NCI-H446 (cell line): ENCODE results near the gene MIDN.

ENCODE experiments used
- DNase-seq, 2 experiments: peaks; one replicate each; lab custom pipeline; 2025; lab: John Stamatoyannopoulos, UW

Gene MIDN

GRCh38 chr19:1220976-1221903 is 27.1 kb upstream of the MIDN start:
- no peak for DNase-seq

GRCh38 chr19:1221904-1222255 is 26.5 kb upstream of the MIDN start:
- no peak for DNase-seq

- no peak for DNase-seq
These were observed 26.0 kb upstream of the MIDN start for GRCh38 chr19:1222394-1222793.

GRCh38 chr19:1223018-1223855 is 25.1 kb upstream of the MIDN start:
- DNase-seq: peak in 1 of 2 experiments; percentile 42

GRCh38 chr19:1224047-1224825 is 24.1 kb upstream of the MIDN start:
- DNase-seq: no peak

- no peak for DNase-seq
These were observed 23.5 kb upstream of the MIDN start for GRCh38 chr19:1224847-1225246.

- no peak for DNase-seq
These were observed 22.8 kb upstream of the MIDN start for GRCh38 chr19:1225440-1226226.

GRCh38 chr19:1226227-1226518 is 22.2 kb upstream of the MIDN start:
- DNase-seq: no peak

- no peak for DNase-seq
These were observed 21.7 kb upstream of the MIDN start for GRCh38 chr19:1226522-1227303.

GRCh38 chr19:1227304-1228054 is 20.9 kb upstream of the MIDN start:
- no peak for DNase-seq

- DNase-seq: no peak
These were observed 20.0 kb upstream of the MIDN start for GRCh38 chr19:1228161-1228957.

GRCh38 chr19:1229056-1229923 is 19.1 kb upstream of the MIDN start:
- DNase-seq: no peak

GRCh38 chr19:1229924-1230782 is 18.2 kb upstream of the MIDN start:
- no peak for DNase-seq

GRCh38 chr19:1230783-1231489 is 17.4 kb upstream of the MIDN start:
- DNase-seq: no peak

GRCh38 chr19:1231729-1232637 is 16.4 kb upstream of the MIDN start:
- DNase-seq: no peak

GRCh38 chr19:1232652-1233072 is 15.7 kb upstream of the MIDN start:
- DNase-seq: no peak
